ENCODE results near the gene CCNA2. TPM values are rescaled to one million over a fixed set of nuclear protein-coding genes. Genes with fewer than 3 reads are reported as not detected.

The CCNA2 gene
- total and polyA plus RNA-seq, 2 donors (not counting 3 experiments of a cell fraction or from before 2014, with no cell fraction given) = 23.3 to 65.4 TPM

DNA sequence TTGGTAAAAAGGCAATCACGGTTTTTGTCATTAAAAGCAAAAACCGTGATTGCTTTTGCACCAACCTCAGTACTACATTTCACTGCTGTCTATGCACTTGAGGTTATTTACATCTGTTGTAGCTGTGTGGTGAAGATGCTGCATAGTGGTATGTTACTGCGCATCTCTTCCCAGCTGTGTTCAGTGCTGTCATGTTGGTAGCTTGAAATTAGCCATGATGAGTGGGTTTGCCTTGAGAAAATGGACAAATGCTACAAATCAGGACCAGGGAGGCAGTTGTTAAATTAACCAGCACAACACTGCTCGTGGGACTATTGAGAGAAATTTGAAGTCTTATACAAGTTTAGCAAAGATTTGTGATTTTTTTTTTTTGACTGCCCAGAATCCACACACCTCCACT is 56.5 kb downstream of the CCNA2 start:
- Histone ChIP-seq H4K20me1 (replicated peaks; ENCODE audit: control insufficient read depth, extremely low read depth, insufficient read depth, low read length) (no peaks in the 10 kb centered on the region), H3K4me2 (ENCODE audit: insufficient read depth, low read length) (no peak overlapping the region), H3K9ac (replicated peaks; ENCODE audit: extremely low read depth, insufficient read depth, low read length) (no peak overlapping the region), H3K36me3 (ENCODE audit: control insufficient read depth in 2 of 2, extremely low read depth in 1 of 2, insufficient read depth in 2 of 2, low read length in 2 of 2) (no peaks in the 10 kb centered on the region), H3K9me1 (replicated peaks; ENCODE audit: control insufficient read depth, extremely low read depth, insufficient read depth, low read length) (no peaks in the 10 kb centered on the region), H3K9me3 (replicated peaks; ENCODE audit: control insufficient read depth, insufficient read depth, low read length) (no peaks in the 10 kb centered on the region), H2AFZ (ENCODE audit: low read depth, low read length) (no peak overlapping the region), H3K4me1 (ENCODE audit: control insufficient read depth, extremely low read depth, insufficient read depth, low read length) (peaks cover 5% of the 10 kb centered on the region), H3K27me3 (ENCODE audit: control insufficient read depth in 2 of 2, insufficient read depth in 2 of 2, low read length in 2 of 2) (peaks cover 39 to 44% of the 10 kb centered on the region in 2 experiments), H3K27ac (ENCODE audit: insufficient read depth, low read depth, low read length) (no peak overlapping the region), H3K79me2 (ENCODE audit: control insufficient read depth, insufficient read depth, low read length) (no peaks in the 10 kb centered on the region), H3K4me3 (replicated peaks in 1 of 3; ENCODE audit: insufficient read depth in 1 of 3, low read depth in 1 of 3, low read length in 3 of 3) (no peak overlapping the region)
- ChIA-PET POLR2A (no interaction called here), CTCF (interaction anchor here (0.8 kb wide), 1 partner anchor 9 kb away, joined by 3 read pairs; no protein-coding TSS in a partner anchor)
- TF ChIP-seq MYC (IDR thresholded peaks at IDR 0.05; ENCODE audit: low read depth, low read length) = no peak
- no peak for TF ChIP-seq GATA2 (IDR thresholded peaks at IDR 0.05; ENCODE audit: insufficient read depth, insufficient read length, low read depth, low read length)
- no peak for TF ChIP-seq POLR2A (IDR thresholded peaks at IDR 0.05; ENCODE audit: low read depth, low read length)
- TF ChIP-seq, protein P1, sequence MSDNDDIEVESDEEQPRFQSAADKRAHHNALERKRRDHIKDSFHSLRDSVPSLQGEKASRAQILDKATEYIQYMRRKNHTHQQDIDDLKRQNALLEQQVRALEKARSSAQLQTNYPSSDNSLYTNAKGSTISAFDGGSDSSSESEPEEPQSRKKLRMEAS (IDR thresholded peaks at IDR 0.05; ENCODE audit: insufficient read depth, insufficient read length) = no peak
- TF ChIP-seq, protein P2, sequence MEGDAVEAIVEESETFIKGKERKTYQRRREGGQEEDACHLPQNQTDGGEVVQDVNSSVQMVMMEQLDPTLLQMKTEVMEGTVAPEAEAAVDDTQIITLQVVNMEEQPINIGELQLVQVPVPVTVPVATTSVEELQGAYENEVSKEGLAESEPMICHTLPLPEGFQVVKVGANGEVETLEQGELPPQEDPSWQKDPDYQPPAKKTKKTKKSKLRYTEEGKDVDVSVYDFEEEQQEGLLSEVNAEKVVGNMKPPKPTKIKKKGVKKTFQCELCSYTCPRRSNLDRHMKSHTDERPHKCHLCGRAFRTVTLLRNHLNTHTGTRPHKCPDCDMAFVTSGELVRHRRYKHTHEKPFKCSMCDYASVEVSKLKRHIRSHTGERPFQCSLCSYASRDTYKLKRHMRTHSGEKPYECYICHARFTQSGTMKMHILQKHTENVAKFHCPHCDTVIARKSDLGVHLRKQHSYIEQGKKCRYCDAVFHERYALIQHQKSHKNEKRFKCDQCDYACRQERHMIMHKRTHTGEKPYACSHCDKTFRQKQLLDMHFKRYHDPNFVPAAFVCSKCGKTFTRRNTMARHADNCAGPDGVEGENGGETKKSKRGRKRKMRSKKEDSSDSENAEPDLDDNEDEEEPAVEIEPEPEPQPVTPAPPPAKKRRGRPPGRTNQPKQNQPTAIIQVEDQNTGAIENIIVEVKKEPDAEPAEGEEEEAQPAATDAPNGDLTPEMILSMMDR (IDR thresholded peaks at IDR 0.05; ENCODE audit: extremely low read depth in 1 of 2, insufficient read depth in 1 of 2, low read depth in 1 of 2, low read length in 2 of 2) = no peak
- TF ChIP-seq EZH2 (IDR thresholded peaks at IDR 0.05; ENCODE audit: borderline replicate concordance, low read depth, low read length, severe bottlenecking) = no peak
- no peak for TF ChIP-seq FOS (IDR thresholded peaks at IDR 0.05; ENCODE audit: borderline replicate concordance, insufficient read depth, low read length)
- TF ChIP-seq POLR2AphosphoS5 (IDR thresholded peaks at IDR 0.05; ENCODE audit: insufficient read depth, low read depth, low read length) = no peak
- TF ChIP-seq JUN (IDR thresholded peaks at IDR 0.05; ENCODE audit: borderline replicate concordance, insufficient read depth, insufficient read length, low read depth) = no peak
- dilution Hi-C loops (cut with MboI; ENCODE audit: extremely low pct_ligation_motif_present, low sequenced_read_pairs) (no loop called here), intact Hi-C loops (cut with micrococcal nuclease) (no loop called here)
- FAIRE-seq = no peak
- no TSS peak for BruUV-seq (replicated peaks)
- no peak for DNase-seq (ENCODE audit: low read depth, low spot score)

Other genes starting within 250 kb of the CCNA2 start
- gene ANXA5, start 126.9 kb downstream of the CCNA2 start, total RNA-seq = 528 and 529 TPM in 2 replicates
- gene ANXA5, start 126.9 kb downstream of the CCNA2 start, polyA plus RNA-seq = 446 and 450 TPM in 2 replicates
- gene SMIM43, start 58.7 kb downstream of the CCNA2 start, total RNA-seq = not detected in 2 replicates
- gene SMIM43, start 58.7 kb downstream of the CCNA2 start, polyA plus RNA-seq = 0.08 and 0.18 TPM in 2 replicates
- 46.3 and 47.2 TPM in 2 replicates for gene EXOSC9, start 22.6 kb downstream of the CCNA2 start, total RNA-seq
- 14.1 and 19.0 TPM in 2 replicates for gene EXOSC9, start 22.6 kb downstream of the CCNA2 start, polyA plus RNA-seq
- gene BBS7, start 46.6 kb upstream of the CCNA2 start, total RNA-seq = 20.0 and 22.2 TPM in 2 replicates
- 13.4 and 21.7 TPM in 2 replicates for gene BBS7, start 46.6 kb upstream of the CCNA2 start, polyA plus RNA-seq
- not detected in 2 replicates for gene TRPC3, start 128.2 kb upstream of the CCNA2 start, total RNA-seq
- not detected in 2 replicates for gene TRPC3, start 128.2 kb upstream of the CCNA2 start, polyA plus RNA-seq

Data from endothelial cell of umbilical vein (primary cell).